OCI-LY1 (cell line): ENCODE results near the gene FGF3.

Experiments
- H2AFZ ChIP-seq: fragments of 200-600 bp; sonication (generic), shearing (Covaris generic); 2 replicates; pipeline ENCODE4 v1.6.0; 2014; ENCODE audit warnings: antibody characterized with exemption, mild to moderate bottlenecking, low read length
- H3F3A ChIP-seq: fragments of 200-600 bp; sonication (generic), shearing (Covaris generic); 2 replicates; pipeline ENCODE4 v1.6.0; 2014; ENCODE audit warnings: mild to moderate bottlenecking, antibody characterized with exemption, low read length, moderate library complexity; ENCODE audit not compliant: insufficient read depth
- H3K27ac ChIP-seq: fragments of 200-600 bp; sonication (generic); 2 replicates; pipeline ENCODE4 v1.5.1; 2014; ENCODE audit warnings: low read length, mixed run types, mild to moderate bottlenecking, low read depth; ENCODE audit not compliant: poor library complexity, severe bottlenecking
- H3K27me3 ChIP-seq: fragments of 200-600 bp; sonication (generic); 2 replicates; pipeline ENCODE4 v1.6.0; 2014; ENCODE audit warnings: antibody characterized with exemption, mild to moderate bottlenecking, low read length, moderate library complexity; ENCODE audit not compliant: insufficient read depth
- H3K36me3 ChIP-seq: fragments of 200-600 bp; sonication (generic); 2 replicates; pipeline ENCODE4 v1.6.1; 2014; ENCODE audit warnings: mild to moderate bottlenecking, antibody characterized with exemption, low read length, moderate library complexity, mixed read lengths; ENCODE audit not compliant: insufficient read depth
- H3K4me1 ChIP-seq: fragments of 200-600 bp; sonication (generic); 2 replicates; pipeline ENCODE4 v1.5.1; 2014; ENCODE audit warnings: mild to moderate bottlenecking, low read length, moderate library complexity; ENCODE audit not compliant: insufficient read depth, severe bottlenecking
- H3K4me2 ChIP-seq: fragments of 200-600 bp; sonication (generic), shearing (Covaris generic); 2 replicates; pipeline ENCODE4 v1.6.1; 2014; ENCODE audit warnings: low read length
- H3K4me3 ChIP-seq: fragments of 200-600 bp; sonication (generic); 2 replicates; pipeline ENCODE4 v1.5.1; 2014; ENCODE audit warnings: low read length, low read depth, mild to moderate bottlenecking, mixed read lengths; ENCODE audit not compliant: poor library complexity, severe bottlenecking
- H3K79me2 ChIP-seq: fragments of 200-600 bp; shearing (Covaris generic); 2 replicates; pipeline ENCODE4 v1.6.1; 2016; ENCODE audit warnings: mixed run types, low read length, mixed read lengths; ENCODE audit not compliant: insufficient read depth
- H3K9ac ChIP-seq: fragments of 200-600 bp; sonication (generic), shearing (Covaris generic); 2 replicates; pipeline ENCODE4 v1.6.1; 2014; ENCODE audit warnings: mild to moderate bottlenecking, low read length, mixed read lengths
- H3K9me2 ChIP-seq: fragments of 200-600 bp; sonication (generic), shearing (Covaris generic); 2 replicates; pipeline ENCODE4 v1.6.1; 2014; ENCODE audit warnings: low read depth, mild to moderate bottlenecking, low read length, mixed read lengths
- H3K9me3 ChIP-seq: fragments of 200-600 bp; shearing (Covaris generic); 2 replicates; pipeline ENCODE4 v1.6.1; 2014; ENCODE audit warnings: low read length, mixed read lengths
- H4K20me1 ChIP-seq: fragments of 200-600 bp; sonication (generic), shearing (Covaris generic); 2 replicates; pipeline ENCODE4 v1.6.0; 2016; ENCODE audit warnings: mild to moderate bottlenecking, low read length; ENCODE audit not compliant: insufficient read depth
- CTCF ChIP-seq: fragments of 200-600 bp; sonication (generic), shearing (Covaris generic); IDR thresholded peaks from 2 replicates; pipeline ENCODE4 v1.5.1; 2017; ENCODE audit warnings: mild to moderate bottlenecking, antibody characterized with exemption, low read length, moderate library complexity, mixed read lengths
- EZH2 ChIP-seq: fragments of 200-600 bp; sonication (generic), shearing (Covaris generic); IDR thresholded peaks from 2 replicates; pipeline ENCODE4 v1.8.0; 2017; ENCODE audit warnings: borderline replicate concordance, mixed run types, mild to moderate bottlenecking, antibody characterized with exemption, low read length, moderate library complexity, mixed read lengths

The FGF3 gene

GRCh38 chr11:69828276-69828970 is 9.2 kb upstream of the FGF3 start:
- H4K20me1 ChIP-seq = no peaks in the 10 kb centered on the region
- H3K9ac ChIP-seq = no peak overlapping the region
- H3K36me3 ChIP-seq = no peaks in the 10 kb centered on the region
- no peaks in the 10 kb centered on the region for H3K4me1 ChIP-seq
- H3K4me3 ChIP-seq = no peak overlapping the region
- no peak overlapping the region for H2AFZ ChIP-seq
- H3K4me2 ChIP-seq = no peak overlapping the region
- H3K9me3 ChIP-seq = no peaks in the 10 kb centered on the region
- H3K9me2 ChIP-seq = no peaks in the 10 kb centered on the region
- no peaks in the 10 kb centered on the region for H3K79me2 ChIP-seq
- no peaks in the 10 kb centered on the region; the same call in 1 of the 2 replicates for H3K27me3 ChIP-seq
- no peaks in the 10 kb centered on the region for H3F3A ChIP-seq
- no peak overlapping the region for H3K27ac ChIP-seq
- TF ChIP-seq EZH2 = no peak
- no peak for TF ChIP-seq CTCF

- Histone ChIP-seq H3K9me2 (no peaks in the 10 kb centered on the region), H3K27me3 (no peaks in the 10 kb centered on the region), H3K9me3 (no peaks in the 10 kb centered on the region), H2AFZ (no peak overlapping the region), H3K79me2 (no peaks in the 10 kb centered on the region), H3K4me2 (no peak overlapping the region), H3K36me3 (no peaks in the 10 kb centered on the region), H3K4me3 (no peak overlapping the region), H3F3A (no peaks in the 10 kb centered on the region), H4K20me1 (no peaks in the 10 kb centered on the region), H3K27ac (no peak overlapping the region), H3K4me1 (no peaks in the 10 kb centered on the region), H3K9ac (no peak overlapping the region)
- TF ChIP-seq EZH2 = no peak
- no peak for TF ChIP-seq CTCF
Observed at GRCh38 chr11:69826773-69827172, 7.6 kb upstream of the FGF3 start.

GRCh38 chr11:69825941-69826340 is 6.7 kb upstream of the FGF3 start:
- Histone ChIP-seq H3K4me3 (no peak overlapping the region), H3K36me3 (no peaks in the 10 kb centered on the region), H3K27ac (no peak overlapping the region), H3K4me1 (no peaks in the 10 kb centered on the region), H3K79me2 (no peaks in the 10 kb centered on the region), H3K9ac (no peak overlapping the region), H3K27me3 (no peaks in the 10 kb centered on the region), H3K4me2 (no peak overlapping the region), H2AFZ (no peak overlapping the region), H3K9me3 (no peaks in the 10 kb centered on the region), H4K20me1 (no peaks in the 10 kb centered on the region), H3K9me2 (no peaks in the 10 kb centered on the region), H3F3A (no peaks in the 10 kb centered on the region)
- TF ChIP-seq EZH2 = no peak
- TF ChIP-seq CTCF = no peak
